Middle frontal gyrus (tissue), 1 donor: ENCODE results near the gene OR10A4.
"Not testable (repeated sequence)": the region's sequence is repeated elsewhere in the genome, so short reads cannot be mapped to it uniquely, and the experiment has no call there.

Experiments
- DNase-seq: peaks from one replicate; pipeline ENCODE4 v3.0.0-alpha.2; 2015; ENCODE audit warnings: low spot score; ENCODE audit errors: extremely low spot score

OR10A4 gene

DNA sequence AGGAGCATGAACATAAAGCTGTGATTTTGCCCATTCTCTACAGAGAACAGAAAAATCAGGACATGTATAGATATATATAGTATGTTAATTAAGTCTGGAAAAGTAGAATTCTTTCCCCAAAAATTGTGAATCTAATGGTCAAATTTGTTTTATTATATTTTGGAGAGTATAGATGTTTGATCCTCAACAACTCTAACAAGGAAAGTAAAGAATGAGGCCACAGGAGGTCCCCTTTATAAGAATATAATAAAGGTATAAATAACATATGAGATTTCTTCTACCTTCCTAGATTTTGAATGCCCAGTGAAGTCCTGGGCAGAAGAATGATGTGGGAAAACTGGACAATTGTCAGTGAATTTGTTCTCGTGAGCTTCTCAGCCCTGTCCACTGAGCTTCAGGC, at the start of gene OR10A4:
OR10A4 (plus strand) TSS at position 301 of the 400 bp plus-strand sequence; CDS start at position 324, 23 bp downstream.
- DNase-seq: no peak

DNA sequence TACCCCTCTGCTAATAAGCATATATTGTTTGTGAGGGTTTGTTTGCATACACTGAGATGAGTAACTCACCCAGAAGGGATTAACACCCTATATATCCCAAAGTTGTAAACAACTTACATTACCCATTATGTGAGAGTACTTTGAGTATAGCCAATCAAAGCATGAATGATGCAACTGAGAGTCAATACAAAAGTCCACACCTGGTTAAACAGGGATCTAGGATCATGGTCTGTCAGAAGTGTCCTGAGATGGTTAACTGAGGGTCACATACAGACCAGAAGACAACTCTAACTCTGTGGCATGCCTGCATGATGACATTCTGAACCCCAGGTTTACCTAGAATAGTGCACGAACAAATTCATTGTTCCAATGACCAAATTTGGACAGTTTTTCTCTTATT, 48.3 kb upstream of the OR10A4 start:
- no peak for DNase-seq

DNA sequence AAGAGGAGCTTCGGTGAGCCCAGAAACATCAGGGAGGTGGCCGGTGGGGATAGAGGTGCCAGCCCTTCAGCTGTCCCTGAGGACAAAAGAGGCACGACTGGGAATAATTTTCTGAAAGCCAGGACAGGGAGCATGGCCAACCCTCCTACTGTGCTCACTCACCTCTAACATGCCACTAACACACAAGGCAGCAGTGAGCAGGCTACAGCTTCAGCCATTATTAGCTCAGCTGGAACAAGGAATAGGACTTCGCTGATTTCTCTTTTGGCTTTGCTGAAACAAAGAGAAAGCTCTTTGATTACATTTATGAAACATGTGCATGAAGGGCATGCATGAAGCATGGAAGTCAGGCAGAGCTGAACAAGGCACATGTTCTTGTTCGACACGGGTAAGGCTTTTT, 43.1 kb upstream of the OR10A4 start:
- no peak for DNase-seq

DNA sequence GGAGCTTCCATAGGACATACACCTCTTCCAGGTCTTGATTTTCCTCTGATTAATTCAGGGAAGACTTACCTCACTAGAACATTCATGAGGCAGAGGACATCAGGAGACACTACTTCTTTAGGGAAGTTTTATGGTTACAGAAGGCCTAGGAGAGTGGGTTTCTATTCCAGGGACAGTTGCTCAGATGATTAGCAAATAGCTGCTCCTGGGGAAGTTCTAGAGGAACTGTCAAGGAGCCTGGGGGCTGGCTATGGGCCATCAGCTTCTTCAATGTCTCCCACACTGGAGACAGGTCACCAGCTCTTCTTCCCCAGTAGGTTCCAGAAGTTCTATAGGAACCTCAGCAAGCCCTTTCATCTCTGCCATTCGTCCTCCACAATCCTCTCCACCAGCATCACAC, 42.4 kb upstream of the OR10A4 start:
- no peak for DNase-seq

DNA sequence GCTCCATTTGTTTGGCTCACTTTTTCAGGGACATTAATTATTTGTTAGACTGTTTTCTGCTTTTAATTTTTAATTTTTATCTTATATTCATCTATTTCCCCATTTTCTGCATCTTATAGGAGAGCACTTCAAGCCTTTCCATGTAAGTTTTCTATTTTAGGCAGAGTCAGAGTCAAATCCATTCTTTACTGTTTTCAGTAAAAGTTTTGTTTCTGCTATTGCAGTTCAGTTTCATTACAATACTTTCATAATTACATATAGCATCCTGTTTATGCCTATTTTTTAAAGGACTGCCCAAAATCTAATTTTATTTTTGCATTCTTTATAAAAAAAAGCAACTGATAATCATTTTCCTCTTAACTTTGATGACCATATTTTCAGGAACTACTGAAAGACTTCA, 34.7 kb upstream of the OR10A4 start:
- no peak for DNase-seq

GRCh38 chr11:6843670-6844069, 32.8 kb upstream of the OR10A4 start:
- DNase-seq: no peak

GRCh38 chr11:6844356-6844755, 32.1 kb upstream of the OR10A4 start:
- no peak for DNase-seq

- no peak for DNase-seq
These were observed 31.0 kb upstream of the OR10A4 start, which contains the start of gene OR10A5 for GRCh38 chr11:6845383-6845782. OR10A5 (plus strand) TSS chr11:6845683; CDS start chr11:6845683, 0 bp downstream.

- DNase-seq: no peak
These were observed 25.9 kb upstream of the OR10A4 start for GRCh38 chr11:6850526-6850925.

DNA sequence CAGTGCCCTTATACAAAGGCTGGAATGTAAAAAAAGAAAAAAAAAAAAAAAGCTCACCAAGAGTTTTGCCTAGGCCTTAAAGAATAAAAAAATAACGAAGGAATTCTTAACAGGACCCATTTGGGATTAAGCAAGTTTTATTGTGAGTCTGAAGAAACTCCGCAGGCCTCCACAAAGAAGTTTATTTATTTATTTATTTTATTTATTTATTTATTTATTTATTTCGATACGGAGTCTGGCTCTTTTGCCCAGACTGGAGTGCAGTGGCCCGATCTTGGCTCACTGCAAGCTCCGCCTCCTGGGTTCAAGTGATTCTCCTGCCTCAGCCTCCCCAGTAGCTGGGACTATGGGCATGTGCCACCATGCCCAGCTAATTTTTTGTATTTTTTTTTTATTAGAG, 21.6 kb upstream of the OR10A4 start:
- DNase-seq: not testable (repeated sequence)

GRCh38 chr11:6855971-6856541, 20.4 kb upstream of the OR10A4 start:
- DNase-seq: no peak

GRCh38 chr11:6856871-6857270, 19.6 kb upstream of the OR10A4 start:
- DNase-seq: no peak

GRCh38 chr11:6862961-6863360, 13.5 kb upstream of the OR10A4 start, which contains the start of gene OR10A2:
OR10A2 (plus strand) TSS chr11:6863057; CDS start chr11:6869755, 6,698 bp downstream.
- DNase-seq: no peak

DNA sequence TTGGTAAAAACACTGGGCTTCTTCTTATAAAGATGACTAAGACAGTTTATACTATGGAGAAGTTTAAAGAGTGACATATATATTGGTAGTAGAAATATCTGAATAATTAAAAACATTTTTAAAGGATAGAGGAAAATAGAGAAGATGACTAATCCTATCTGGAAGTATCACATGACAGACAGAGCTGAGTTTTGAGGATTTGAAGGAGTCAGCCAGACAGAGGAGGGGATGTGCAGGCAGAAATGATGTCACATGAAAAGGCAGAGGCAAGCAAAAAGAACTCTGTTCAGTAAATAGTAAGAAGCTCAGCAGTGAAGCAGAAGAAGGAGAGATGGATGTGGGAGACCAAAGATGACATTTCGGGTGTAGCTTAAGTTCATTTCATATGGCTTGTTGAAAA, 12.0 kb upstream of the OR10A4 start:
- DNase-seq: no peak

DNA sequence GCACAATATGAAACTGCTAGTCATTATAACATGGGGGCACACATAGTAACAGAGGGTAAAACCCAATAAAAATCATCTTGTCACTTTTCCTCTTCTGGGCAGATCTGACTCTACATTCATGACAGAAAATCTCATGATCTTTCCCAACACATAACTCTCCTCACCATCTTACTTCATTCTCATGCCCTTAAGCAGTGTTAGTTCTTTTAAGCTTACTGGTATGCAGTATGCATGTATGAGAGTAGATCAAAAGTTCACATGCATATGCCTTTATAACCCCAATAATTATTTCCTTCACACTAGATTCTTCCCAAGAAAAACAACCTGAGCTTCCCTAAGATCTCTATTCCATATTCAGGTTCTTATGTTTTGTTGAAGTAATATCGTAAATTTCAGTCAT, 5.1 kb upstream of the OR10A4 start:
- DNase-seq: no peak

DNA sequence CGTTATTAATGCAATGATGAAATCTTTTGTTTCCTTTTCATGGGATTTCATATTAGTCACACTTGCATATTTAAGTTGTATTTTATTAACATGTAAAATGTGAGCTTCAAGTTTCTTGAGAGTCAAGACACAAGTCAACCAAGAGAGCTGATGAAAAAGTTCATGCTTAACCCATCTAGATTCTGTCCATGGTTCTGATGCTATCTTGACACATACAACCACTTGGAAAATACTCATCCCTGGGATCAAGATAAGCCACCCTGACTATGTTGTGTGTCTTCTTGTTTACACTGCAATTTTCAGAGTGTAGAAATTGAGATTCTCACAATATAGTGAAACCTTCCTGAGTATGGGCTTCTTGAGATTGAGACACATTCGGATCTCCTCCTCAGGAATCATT, 664 bp upstream of the OR10A4 start:
- no peak for DNase-seq

- DNase-seq: no peak
These were observed 489 bp downstream of the OR10A4 start for GRCh38 chr11:6876914-6877313.

DNA sequence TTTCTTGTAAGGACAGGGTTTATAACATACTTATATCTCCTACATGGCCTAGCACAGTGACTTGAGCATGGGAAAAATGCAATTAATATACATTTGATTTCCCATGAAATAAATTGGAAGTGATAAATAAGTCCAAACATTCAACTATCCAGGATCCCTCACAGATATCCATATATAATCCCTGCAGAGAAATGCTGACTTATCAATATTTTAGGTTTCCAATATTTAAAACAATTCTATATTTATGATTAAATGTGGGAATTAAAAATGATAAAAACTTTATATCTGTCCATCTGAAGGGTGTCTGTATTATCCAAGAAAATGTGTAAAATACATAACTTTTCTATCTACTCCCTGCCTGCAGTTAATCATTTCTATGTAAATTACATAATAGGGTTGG, 6.3 kb downstream of the OR10A4 start:
- no peak for DNase-seq

GRCh38 chr11:6887711-6888110, 11.3 kb downstream of the OR10A4 start:
- DNase-seq: not testable (repeated sequence)

- DNase-seq: no peak
These were observed 12.4 kb downstream of the OR10A4 start for GRCh38 chr11:6888830-6889229.

DNA sequence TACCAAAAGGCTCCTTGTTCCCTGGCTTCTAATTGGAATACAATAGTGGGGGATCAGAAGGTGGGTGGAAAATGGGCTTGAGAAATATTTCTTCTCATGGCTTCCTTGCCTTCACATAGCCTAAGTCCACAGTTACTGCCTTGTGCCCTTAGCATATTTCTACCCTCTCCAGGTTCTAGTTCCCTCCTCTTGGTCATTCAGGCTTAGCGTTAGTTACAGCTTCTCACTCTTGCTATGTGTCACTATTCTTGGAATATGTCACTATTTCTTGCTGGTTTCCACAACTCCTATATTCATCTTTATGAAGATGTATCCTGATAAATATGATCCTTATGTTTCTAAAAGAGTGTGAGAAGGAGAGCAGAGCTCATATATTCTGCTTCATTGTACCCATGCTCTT, 13.4 kb downstream of the OR10A4 start:
- DNase-seq: no peak

DNA sequence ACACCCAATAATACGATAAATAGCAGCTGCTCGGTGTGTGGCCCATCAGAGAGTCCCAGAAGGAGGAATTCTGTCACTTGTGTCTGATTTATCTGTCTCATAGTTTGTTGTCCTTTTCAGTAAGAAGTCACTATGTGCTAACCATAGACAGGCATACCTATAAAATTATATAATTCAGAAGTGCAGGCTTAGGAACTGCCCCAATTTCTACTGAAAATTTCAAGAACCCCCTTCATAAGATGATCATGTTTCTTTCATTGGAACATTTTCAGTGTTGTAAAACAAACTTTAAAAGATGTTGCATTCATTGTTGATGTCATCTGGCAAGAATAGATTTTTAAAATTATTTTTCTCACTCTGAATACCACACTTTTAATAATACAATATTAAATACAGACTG, 16.0 kb downstream of the OR10A4 start, which contains the start of gene OR2D2:
OR2D2 (minus strand) TSS at position 101 of the 400 bp plus-strand sequence; CDS start at position 101, 0 bp downstream.
- no peak for DNase-seq

DNA sequence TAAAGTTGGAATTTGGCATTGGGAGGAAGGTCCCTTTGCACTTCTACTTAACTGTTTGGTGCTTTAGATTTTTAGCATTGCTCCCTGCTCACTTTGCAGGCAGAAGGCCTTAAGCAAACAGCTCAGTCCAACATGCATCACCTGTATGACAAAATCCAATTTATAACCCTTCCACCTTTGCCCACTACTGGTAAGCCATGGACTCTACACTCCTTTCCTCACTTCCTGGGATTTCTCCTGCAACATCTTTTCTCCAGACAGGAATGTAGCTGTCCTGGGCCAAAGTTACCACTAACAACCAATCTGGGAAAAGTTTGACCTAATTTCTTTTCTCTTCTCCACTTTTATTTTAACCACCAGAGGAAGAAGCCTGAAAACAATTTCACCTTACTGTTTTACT, 17.7 kb downstream of the OR10A4 start:
- DNase-seq: no peak

DNA sequence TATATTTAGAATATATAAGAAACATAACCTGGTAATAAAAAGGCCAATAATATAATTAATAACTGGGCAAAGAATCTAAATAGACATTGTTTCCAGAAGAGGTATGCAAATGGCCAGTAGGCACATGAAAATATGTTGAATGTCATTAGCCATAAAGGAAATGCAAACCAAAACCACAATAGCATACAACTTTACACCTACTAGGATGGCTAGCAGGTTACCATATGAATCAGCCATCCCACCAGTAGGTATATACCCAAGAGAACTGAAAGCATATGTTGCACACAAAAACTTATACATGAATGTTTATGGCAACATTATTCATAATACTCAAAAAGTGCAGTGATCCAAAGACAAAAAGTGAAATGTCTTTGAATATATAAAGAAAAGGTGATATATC, 18.6 kb downstream of the OR10A4 start:
- no peak for DNase-seq
